SU-DHL-6 (cell line): ENCODE data around the gene SLC17A8.

Experiments
- H2AFZ ChIP-seq: fragments of 200-600 bp; sonication (generic); 2 replicates; pipeline ENCODE4 v1.6.1; 2014; ENCODE audit warnings: low read depth, mild to moderate bottlenecking, moderate library complexity, mixed read lengths, antibody characterized with exemption, low read length; ENCODE audit not compliant: severe bottlenecking
- H3F3A ChIP-seq: fragments of 200-600 bp; shearing (Covaris generic); 2 replicates; pipeline ENCODE4 v1.6.0; 2016; ENCODE audit warnings: antibody characterized with exemption, mild to moderate bottlenecking; ENCODE audit not compliant: insufficient read depth
- H3K27ac ChIP-seq: fragments of 200-600 bp; sonication (generic); 2 replicates; pipeline ENCODE4 v1.5.1; 2016; ENCODE audit warnings: low read depth, mild to moderate bottlenecking, low read length, moderate library complexity, mixed read lengths
- H3K27me3 ChIP-seq: fragments of 200-600 bp; sonication (generic), shearing (Covaris generic); 2 replicates; pipeline ENCODE4 v1.6.0; 2014; ENCODE audit warnings: mild to moderate bottlenecking, low read length
- H3K36me3 ChIP-seq: fragments of 200-600 bp; sonication (generic); 2 replicates; pipeline ENCODE4 v1.6.1; 2014; ENCODE audit warnings: mild to moderate bottlenecking, low read length, mixed read lengths
- H3K4me2 ChIP-seq: fragments of 300-600, 200-600 bp; shearing (Covaris generic), sonication (generic); 2 replicates; pipeline ENCODE4 v1.6.0; 2014; ENCODE audit warnings: low read length, low read depth, mild to moderate bottlenecking; ENCODE audit not compliant: poor library complexity, severe bottlenecking
- H3K4me3 ChIP-seq: fragments of 200-600 bp; sonication (generic); 2 replicates; pipeline ENCODE4 v1.5.1; 2014; ENCODE audit warnings: antibody characterized with exemption, low read length, mild to moderate bottlenecking, mixed read lengths; ENCODE audit not compliant: insufficient read depth, poor library complexity, severe bottlenecking
- H3K79me2 ChIP-seq: fragments of 200-600 bp; sonication (generic); 2 replicates; pipeline ENCODE4 v1.6.1; 2014; ENCODE audit warnings: mild to moderate bottlenecking, low read length, moderate library complexity; ENCODE audit not compliant: insufficient read depth
- H3K9ac ChIP-seq: fragments of 200-600 bp; sonication (generic); 2 replicates; pipeline ENCODE4 v1.7.0; 2014; ENCODE audit warnings: mild to moderate bottlenecking, low read length
- H3K9me2 ChIP-seq: fragments of 200-600 bp; sonication (generic); replicated peaks from 2 replicates; pipeline ENCODE4 v1.6.1; 2014; ENCODE audit warnings: low read length; ENCODE audit not compliant: insufficient read depth
- H3K9me3 ChIP-seq: fragments of 200-600 bp; sonication (generic); 2 replicates; pipeline ENCODE4 v1.6.1; 2014; ENCODE audit warnings: low read length, mixed read lengths; ENCODE audit not compliant: insufficient read depth
- H4K20me1 ChIP-seq: fragments of 200-600 bp; sonication (generic); 2 replicates; pipeline ENCODE4 v1.6.1; 2014; ENCODE audit warnings: low read depth, mild to moderate bottlenecking, antibody characterized with exemption, low read length, moderate library complexity, mixed read lengths
- EZH2phosphoT487 ChIP-seq: fragments of 200-600 bp; sonication (generic), shearing (Covaris generic); conservative IDR thresholded peaks from 2 replicates; pipeline ENCODE4 v1.6.1; 2018; ENCODE audit warnings: mild to moderate bottlenecking, antibody characterized with exemption, low read length, moderate library complexity, mixed read lengths
- TF ChIP-seq, protein P1 (sequence below): fragments of 200-600 bp; sonication (generic); IDR thresholded peaks from one replicate; pipeline ENCODE4 v1.5.1; 2017; ENCODE audit warnings: antibody characterized with exemption, mild to moderate bottlenecking, low read length, moderate library complexity; ENCODE audit not compliant: insufficient read depth, poor library complexity, severe bottlenecking

Gene SLC17A8

DNA sequence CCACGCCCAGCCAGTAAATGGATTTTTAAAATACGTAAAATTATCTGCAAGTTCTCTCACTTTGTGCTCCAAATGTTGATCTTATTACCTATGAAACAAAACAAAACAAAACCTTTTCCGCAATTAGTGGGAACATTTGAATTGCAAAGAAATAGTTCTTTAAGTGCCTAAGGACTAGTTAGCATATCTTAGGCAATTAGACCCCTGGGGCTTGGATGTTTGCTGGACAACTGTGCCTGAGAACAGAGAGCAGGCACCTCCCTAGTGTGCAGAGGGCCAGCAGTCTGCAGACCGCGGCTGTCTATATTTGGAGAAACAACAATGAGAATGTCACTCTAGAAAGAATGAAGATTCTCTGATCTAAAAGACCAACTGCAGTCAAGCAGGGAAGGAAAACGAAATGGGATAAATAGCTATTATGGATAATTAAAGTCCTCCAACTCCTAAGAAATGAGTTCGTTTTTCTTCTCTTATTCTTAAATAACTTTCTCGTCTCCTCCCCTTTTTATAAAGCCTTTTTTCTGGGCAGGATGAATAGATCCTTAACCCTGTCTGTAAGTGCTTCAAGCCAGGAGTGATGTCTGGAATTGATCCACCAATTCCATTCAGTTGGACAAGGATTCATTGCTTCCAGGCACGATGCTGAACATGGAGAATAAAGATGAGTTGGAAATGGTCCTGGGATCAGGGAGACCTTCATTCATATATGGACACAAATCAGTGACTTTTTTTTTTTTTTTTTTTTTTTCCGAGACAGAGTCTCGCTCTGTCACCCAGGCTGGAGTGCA lies 16.2 kb downstream of the SLC17A8 start:
- H3K27me3 ChIP-seq = no peaks in the 10 kb centered on the region
- H2AFZ ChIP-seq = no peak overlapping the region
- no peaks in the 10 kb centered on the region for H4K20me1 ChIP-seq
- H3K9ac ChIP-seq = no peak overlapping the region
- no peaks in the 10 kb centered on the region for H3F3A ChIP-seq
- no peaks in the 10 kb centered on the region for H3K36me3 ChIP-seq
- no peaks in the 10 kb centered on the region for H3K9me2 ChIP-seq
- no peak overlapping the region for H3K4me3 ChIP-seq
- no peaks in the 10 kb centered on the region for H3K9me3 ChIP-seq
- H3K79me2 ChIP-seq = no peaks in the 10 kb centered on the region
- no peak overlapping the region for H3K4me2 ChIP-seq
- H3K27ac ChIP-seq = no peak overlapping the region
- no peak for TF ChIP-seq EZH2phosphoT487
- TF ChIP-seq, protein P1, sequence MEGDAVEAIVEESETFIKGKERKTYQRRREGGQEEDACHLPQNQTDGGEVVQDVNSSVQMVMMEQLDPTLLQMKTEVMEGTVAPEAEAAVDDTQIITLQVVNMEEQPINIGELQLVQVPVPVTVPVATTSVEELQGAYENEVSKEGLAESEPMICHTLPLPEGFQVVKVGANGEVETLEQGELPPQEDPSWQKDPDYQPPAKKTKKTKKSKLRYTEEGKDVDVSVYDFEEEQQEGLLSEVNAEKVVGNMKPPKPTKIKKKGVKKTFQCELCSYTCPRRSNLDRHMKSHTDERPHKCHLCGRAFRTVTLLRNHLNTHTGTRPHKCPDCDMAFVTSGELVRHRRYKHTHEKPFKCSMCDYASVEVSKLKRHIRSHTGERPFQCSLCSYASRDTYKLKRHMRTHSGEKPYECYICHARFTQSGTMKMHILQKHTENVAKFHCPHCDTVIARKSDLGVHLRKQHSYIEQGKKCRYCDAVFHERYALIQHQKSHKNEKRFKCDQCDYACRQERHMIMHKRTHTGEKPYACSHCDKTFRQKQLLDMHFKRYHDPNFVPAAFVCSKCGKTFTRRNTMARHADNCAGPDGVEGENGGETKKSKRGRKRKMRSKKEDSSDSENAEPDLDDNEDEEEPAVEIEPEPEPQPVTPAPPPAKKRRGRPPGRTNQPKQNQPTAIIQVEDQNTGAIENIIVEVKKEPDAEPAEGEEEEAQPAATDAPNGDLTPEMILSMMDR = no peak

DNA sequence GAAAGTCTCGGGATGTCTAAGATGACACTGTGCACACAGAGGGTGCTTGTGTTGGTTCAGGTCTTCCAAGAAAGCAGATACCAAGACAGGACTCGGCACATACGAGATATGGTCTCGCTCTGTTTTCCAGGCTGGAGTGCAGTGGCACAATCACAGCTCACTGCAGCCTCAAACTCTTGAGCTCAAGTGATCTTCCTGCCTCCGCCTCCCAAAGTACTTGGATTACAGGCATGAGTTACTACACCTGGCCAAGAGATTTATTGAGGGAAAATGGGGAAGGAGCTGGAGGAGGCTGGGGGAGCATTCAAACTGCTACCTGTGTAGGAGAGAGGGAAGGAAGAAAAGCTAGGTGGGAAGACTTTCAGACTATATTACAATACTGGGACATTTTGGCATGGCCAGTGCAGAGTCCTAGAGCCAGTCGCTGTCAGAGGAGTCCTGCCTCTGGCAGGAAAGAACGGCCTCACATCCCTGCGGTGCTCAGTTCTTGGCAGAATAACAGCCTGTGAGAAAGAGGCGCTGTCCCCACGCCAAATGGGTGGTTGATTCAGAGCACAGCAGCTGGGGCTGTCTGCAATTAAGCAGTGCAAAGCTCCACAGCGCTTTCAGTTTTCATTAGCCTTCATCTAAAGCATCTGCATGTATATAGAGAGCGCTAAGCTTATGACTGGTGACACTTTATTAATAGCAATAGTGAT lies 18.3 kb downstream of the SLC17A8 start:
- Histone ChIP-seq H3K4me3 (no peak overlapping the region), H3K27me3 (no peaks in the 10 kb centered on the region), H3K9me3 (no peaks in the 10 kb centered on the region), H2AFZ (no peak overlapping the region), H3K36me3 (no peaks in the 10 kb centered on the region), H3K9me2 (no peaks in the 10 kb centered on the region), H3K27ac (no peak overlapping the region), H3F3A (no peaks in the 10 kb centered on the region), H4K20me1 (no peaks in the 10 kb centered on the region), H3K79me2 (no peaks in the 10 kb centered on the region), H3K4me2 (no peak overlapping the region), H3K9ac (no peak overlapping the region)
- no peak for TF ChIP-seq EZH2phosphoT487
- TF ChIP-seq, protein P1 = no peak

DNA sequence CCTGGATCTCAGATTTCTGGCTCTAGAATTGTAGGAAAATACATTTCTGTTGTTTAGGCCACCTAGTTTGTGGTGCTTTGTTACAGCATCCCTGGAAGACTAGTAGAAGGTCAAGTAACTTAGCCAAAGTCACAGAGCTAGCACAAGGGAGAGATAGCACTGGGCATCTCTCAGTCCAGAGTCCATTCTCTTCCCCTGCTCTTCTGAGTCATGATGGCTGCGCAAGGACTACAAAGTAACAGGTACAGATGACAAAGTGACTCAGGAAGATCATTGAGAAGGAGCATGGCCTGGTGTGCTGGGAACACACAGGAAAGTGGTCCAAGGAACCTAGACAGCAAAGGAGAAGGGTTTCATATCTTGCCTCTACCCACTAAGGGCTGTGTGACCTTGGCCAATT lies 19.3 kb downstream of the SLC17A8 start:
- H3K4me3 ChIP-seq = no peak overlapping the region
- H3K27me3 ChIP-seq = no peaks in the 10 kb centered on the region
- no peaks in the 10 kb centered on the region for H3K9me3 ChIP-seq
- H3F3A ChIP-seq = no peaks in the 10 kb centered on the region
- no peak overlapping the region for H3K4me2 ChIP-seq
- no peaks in the 10 kb centered on the region for H4K20me1 ChIP-seq
- no peak for TF ChIP-seq EZH2phosphoT487
- TF ChIP-seq, protein P1 = no peak
- H3K27ac ChIP-seq = no peak overlapping the region
- no peaks in the 10 kb centered on the region for H3K79me2 ChIP-seq
- H2AFZ ChIP-seq = no peak overlapping the region
- H3K36me3 ChIP-seq = no peaks in the 10 kb centered on the region
- no peaks in the 10 kb centered on the region for H3K9me2 ChIP-seq
- no peak overlapping the region for H3K9ac ChIP-seq
